Ammon's horn (tissue), 1 donor: Measurements from ENCODE around the gene ARID1A.

ENCODE experiments used
- DNase-seq: peaks from one replicate; pipeline ENCODE4 v3.0.0-alpha.2; 2016; ENCODE audit warnings: low spot score

ARID1A gene

GRCh38 chr1:26761217-26761616 lies 65.4 kb downstream of the ARID1A start:
- DNase-seq, result peak; percentile 41

- no peak for DNase-seq
Measured at GRCh38 chr1:26767714-26768113, 71.9 kb downstream of the ARID1A start.

GRCh38 chr1:26768755-26769154 lies 72.9 kb downstream of the ARID1A start:
- no peak for DNase-seq

DNA sequence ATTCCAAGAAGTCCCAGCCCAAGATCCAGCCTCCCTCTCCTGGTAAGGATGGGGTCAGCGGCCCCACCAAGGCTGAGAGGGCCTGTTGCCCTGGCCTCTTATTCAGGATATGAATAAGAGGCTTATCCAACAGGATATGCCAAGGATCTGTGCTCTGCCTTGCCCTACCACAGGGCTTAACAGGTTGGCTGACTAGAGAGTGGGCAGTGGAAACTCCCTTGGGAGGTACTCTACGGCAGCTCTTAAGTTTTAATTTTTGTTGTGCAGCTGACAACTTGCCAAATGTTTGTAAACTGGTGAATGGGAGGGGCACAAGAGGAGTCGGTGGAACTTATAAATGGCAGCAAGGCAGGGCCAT lies 75.4 kb downstream of the ARID1A start:
- DNase-seq, result no peak

DNA sequence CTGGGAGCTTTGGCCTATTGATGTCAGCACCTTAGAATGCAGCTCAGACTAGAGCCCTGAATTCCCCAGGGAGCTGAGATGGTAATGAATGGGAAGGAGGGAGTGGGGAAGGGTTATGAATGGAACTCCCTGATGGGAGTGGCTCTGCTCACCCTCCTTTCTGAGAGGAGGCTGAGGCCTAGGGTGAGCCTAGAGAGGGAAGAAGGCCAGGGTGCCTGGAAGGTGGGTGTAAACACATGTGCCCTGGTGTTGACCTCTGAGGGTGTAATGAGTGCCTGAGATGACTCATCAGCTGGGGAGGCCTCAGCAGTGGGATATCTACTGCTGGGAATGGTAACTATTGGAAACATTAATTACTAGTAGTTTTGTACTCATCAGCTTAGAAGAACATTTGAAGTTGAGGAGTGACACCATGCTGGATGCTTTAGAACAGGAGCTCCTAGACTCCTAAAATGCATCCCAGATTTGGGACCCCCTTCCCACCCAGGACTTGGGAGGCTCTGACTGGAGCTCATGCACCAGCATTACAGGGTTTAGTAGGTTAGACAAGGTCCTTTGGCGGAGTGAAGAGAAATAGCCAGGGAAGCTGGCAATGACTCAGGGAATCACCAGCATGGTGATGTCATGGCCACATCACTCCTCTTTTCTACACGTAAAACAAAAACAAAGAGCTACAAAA lies 76.0 kb downstream of the ARID1A start:
- DNase-seq, result no peak

- DNase-seq, result no peak
Measured at GRCh38 chr1:26772687-26773086, 76.9 kb downstream of the ARID1A start.

DNA sequence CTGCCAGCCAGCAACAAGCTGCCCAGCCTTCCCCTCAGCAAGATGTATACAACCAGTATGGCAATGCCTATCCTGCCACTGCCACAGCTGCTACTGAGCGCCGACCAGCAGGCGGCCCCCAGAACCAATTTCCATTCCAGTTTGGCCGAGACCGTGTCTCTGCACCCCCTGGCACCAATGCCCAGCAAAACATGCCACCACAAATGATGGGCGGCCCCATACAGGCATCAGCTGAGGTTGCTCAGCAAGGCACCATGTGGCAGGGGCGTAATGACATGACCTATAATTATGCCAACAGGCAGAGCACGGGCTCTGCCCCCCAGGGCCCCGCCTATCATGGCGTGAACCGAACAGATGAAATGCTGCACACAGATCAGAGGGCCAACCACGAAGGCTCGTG lies 78.6 kb downstream of the ARID1A start:
- no peak for DNase-seq

- no peak for DNase-seq
Measured at GRCh38 chr1:26775666-26776065, 79.9 kb downstream of the ARID1A start.

DNA sequence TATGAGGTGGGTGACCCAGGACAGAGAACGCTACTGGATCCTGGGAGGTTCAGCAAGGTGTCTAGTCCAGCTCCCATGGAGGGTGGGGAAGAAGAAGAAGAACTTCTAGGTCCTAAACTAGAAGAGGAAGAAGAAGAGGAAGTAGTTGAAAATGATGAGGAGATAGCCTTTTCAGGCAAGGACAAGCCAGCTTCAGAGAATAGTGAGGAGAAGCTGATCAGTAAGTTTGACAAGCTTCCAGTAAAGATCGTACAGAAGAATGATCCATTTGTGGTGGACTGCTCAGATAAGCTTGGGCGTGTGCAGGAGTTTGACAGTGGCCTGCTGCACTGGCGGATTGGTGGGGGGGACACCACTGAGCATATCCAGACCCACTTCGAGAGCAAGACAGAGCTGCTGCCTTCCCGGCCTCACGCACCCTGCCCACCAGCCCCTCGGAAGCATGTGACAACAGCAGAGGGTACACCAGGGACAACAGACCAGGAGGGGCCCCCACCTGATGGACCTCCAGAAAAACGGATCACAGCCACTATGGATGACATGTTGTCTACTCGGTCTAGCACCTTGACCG lies 83.4 kb downstream of the ARID1A start:
- no peak for DNase-seq

DNA sequence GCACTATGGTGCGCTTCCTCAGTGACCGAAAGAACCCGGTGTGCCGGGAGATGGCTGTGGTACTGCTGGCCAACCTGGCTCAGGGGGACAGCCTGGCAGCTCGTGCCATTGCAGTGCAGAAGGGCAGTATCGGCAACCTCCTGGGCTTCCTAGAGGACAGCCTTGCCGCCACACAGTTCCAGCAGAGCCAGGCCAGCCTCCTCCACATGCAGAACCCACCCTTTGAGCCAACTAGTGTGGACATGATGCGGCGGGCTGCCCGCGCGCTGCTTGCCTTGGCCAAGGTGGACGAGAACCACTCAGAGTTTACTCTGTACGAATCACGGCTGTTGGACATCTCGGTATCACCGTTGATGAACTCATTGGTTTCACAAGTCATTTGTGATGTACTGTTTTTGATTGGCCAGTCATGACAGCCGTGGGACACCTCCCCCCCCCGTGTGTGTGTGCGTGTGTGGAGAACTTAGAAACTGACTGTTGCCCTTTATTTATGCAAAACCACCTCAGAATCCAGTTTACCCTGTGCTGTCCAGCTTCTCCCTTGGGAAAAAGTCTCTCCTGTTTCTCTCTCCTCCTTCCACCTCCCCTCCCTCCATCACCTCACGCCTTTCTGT lies 84.6 kb downstream of the ARID1A start:
- no peak for DNase-seq

GRCh38 chr1:26781206-26781825 lies 85.5 kb downstream of the ARID1A start:
- no peak for DNase-seq

DNA sequence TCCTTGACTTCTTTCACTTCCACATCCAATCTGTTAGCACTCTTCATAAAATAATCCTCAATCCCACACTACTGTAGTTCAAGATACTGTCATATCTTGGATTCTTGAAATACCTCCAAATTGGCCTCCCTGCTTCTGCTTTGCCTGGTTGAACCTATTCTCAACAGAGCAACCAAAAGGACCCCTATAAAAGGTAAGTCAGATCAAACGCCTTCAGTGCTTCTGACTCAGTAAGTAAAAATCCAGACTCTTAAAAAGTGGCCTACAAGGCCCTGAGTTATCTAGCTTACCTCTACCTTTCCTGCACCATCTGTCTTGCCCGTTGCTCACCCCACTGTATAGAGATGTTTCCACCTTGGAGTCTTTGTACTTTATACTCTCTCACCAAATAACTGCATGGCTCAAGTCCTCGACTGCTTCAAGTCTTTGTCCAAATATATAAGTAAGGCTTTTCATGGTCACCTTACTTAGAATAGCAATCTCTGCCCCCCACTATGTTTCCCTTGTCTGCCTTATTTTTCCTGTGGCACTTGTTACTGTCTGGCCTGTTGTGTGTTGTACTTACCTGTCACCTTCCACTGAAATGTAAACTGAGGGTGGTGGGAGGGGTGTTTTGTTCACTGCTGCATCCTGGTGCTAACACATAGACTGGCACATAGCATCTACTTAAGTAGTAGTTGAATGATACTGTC lies 86.9 kb downstream of the ARID1A start:
- no peak for DNase-seq

- DNase-seq, result no peak
Measured at GRCh38 chr1:26783646-26784022, 87.8 kb downstream of the ARID1A start.

DNA sequence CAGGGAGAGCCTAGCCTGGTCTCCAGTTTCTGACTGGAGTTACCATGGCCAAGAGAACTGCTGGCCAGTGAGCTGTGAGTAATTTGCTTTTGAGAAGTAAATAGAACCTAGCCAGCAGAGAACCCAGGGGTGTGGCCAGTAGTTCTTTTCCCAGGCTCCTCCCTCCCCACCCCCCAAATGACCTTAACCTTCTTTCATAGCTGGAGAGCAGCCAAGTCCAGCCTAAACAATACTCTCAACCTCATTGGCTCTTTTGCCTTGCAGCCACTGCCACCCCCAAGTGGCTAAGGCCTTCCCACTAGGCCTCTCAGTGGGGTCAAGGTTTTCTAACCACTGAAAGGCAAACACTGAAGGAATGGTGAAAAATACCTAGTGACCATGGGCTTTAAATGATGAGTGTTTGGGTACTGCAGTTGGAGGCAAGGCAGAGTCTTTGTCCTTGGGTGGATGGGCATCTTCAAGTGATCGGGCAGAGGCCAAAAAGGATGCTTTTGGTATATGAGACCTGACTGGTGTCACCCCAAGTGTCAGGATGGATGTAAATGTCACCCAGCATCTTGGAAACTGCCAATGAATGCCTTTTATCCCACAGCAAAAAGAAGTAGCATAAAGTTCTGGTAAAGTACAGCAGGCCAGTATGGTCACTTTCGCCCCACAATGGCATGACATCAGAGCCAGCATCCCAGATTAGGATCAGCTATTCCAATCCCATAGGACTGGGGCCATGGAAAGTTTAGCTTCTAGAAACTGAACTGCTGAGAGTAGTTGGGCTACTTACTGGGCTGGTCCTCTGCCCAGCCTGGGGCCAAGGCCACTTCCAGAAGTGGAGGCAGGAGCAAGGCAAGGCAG lies 88.4 kb downstream of the ARID1A start:
- peak; percentile 81 for DNase-seq

- DNase-seq, result no peak
Measured at GRCh38 chr1:26784886-26785285, 89.1 kb downstream of the ARID1A start.

DNA sequence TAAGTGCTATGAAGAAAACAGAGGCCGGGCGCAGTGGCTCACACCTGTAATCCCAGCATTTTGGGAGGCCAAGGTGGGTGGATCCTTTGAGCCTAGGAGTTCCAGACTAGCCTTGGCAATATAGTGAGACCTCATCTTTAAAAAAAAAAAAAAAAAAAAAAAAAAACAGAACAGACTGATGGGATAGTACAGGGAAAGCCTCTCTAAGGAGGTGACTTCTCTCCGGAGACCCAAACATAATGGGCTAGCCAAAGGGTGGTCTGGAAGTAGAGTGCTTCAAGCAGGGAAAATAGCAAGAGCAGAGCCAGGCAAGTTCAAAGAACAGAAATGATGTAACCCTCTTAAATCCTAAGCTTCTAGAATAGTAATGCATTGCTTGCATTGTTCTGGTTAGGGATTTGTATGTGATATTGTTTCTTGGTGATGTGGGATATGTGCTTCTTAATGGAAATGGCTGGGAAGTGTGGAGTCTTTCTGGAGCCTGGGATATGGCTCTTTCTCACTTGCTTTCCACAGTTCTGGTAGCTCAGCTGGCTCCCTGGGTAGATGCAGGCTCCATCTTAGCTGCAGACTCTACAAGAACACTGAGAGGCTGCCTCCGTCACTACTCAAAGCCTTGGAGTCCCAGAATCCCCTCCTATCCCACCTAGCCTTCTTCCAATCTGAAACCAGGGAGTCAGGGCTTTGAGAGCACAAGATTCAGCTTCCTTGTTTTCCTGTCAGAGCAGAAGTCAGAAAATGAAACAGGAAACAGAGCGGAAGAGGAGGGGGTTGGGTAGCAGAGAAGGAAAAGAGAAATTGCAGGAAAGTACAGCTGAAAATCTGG lies 90.0 kb downstream of the ARID1A start:
- peak; percentile 50 for DNase-seq

GRCh38 chr1:26786437-26787380 lies 90.9 kb downstream of the ARID1A start:
- DNase-seq, result peak; percentile 50

DNA sequence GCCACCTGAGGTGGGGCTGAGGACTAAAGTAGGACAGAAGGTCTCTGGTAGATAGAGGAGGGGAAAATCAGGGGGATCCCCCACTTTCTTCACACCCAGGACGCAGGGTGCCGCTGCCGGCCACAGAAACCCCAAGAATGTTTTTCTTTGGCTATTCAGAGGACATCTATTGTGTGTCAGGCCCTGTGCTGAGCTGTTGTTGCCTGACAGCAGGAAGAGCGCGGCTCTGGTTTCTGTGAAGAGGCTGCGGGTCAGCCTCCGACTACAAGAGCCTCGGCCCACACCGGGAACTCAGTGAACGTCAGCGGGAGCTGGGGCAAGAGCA lies 91.5 kb downstream of the ARID1A start:
- no peak for DNase-seq

DNA sequence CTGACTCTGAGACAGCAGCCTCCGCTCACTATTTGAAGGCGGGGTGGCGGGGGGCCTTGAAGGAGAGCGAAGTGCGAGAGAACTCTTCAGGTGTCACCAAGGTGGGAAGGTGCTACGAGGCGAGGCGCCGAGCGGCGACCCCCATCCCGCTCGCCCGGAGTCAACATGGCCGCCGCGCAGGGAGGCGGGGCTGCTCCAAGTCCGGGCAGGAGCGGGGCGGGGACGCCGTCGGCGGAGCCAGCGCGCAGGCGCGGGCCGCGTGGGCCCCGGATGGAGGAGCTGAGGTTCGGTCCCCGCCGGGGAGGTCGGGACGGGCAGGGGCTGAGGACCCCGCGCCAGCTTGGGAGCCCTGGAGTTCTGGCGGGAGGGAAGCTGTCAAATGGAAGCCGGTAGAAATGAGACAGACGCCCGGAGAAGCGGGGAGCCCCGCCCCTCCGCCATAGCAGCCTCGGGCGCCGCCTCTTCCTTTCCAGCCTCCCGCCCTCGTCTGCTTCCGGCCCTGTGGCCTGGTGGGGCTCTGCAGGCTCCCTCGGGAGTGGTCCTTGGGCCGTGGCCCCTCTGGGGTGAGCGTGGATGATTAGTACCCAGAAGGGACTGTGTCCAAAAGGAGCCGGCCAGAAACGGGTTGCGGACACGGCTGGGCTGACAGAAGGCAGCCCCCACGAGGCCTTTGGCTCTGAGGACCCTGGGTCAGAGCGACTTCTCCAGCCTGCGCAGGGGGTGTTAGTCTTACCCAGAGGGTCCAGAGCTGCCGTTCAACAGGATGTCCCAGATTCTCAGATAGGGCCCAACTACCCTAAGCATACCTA lies 92.1 kb downstream of the ARID1A start, which contains the start of gene PIGV:
TSS of gene PIGV (plus strand) at position 245 of the 809 bp plus-strand sequence. CDS start 2,866 bp downstream, outside the sequence.
- peak; percentile 91 for DNase-seq
